Head of caudate nucleus (tissue), 42 donors: ENCODE results near the gene IFITM1.
A peak's percentile ranks its signal among the peaks of the same experiment; 100 is the strongest.
"Not testable (repeated sequence)": the region's sequence is repeated elsewhere in the genome, so short reads cannot be mapped to it uniquely, and the experiment has no call there.

Experiments
- DNase-seq, 42 donors: peaks; one replicate each; pipeline versions ENCODE4 v3.0.0 to v3.0.0-alpha.2; 2020 to 2021; ENCODE audit warnings: mixed read lengths in 7 of 42
- intact Hi-C: fragments of 100-400 bp; cut with DNase I; formaldehyde crosslinking; loops from one replicate; pipeline ENCODE4 v1.15.0; 2022

IFITM1 gene

DNA sequence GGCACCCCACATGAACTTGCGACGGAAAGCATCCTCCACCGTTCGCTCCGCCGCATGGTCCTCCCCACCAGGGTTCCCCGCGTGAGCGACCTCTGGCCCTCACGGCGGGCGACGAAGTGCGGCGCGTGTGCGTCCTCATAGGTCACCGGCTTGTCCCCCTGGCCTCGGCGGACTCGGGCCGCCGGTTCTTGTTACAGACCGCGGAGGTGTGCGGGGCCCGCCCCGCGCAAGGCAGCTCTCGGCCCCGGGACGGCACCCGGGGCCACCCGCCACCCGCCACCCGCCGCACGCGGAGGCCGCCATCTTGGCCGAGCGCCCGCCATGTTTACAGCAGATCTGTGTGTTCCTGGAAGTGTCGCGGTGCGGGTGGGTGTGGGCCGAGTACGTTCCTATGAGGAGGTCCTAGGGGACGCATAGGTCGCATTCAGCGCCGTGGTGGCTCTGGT, 9.8 kb upstream of the IFITM1 start:
- DNase-seq: no peak
- intact Hi-C loops: loop anchor here (10.0 kb wide), 1 partner anchor 51 kb away; no protein-coding TSS in a partner anchor

DNA sequence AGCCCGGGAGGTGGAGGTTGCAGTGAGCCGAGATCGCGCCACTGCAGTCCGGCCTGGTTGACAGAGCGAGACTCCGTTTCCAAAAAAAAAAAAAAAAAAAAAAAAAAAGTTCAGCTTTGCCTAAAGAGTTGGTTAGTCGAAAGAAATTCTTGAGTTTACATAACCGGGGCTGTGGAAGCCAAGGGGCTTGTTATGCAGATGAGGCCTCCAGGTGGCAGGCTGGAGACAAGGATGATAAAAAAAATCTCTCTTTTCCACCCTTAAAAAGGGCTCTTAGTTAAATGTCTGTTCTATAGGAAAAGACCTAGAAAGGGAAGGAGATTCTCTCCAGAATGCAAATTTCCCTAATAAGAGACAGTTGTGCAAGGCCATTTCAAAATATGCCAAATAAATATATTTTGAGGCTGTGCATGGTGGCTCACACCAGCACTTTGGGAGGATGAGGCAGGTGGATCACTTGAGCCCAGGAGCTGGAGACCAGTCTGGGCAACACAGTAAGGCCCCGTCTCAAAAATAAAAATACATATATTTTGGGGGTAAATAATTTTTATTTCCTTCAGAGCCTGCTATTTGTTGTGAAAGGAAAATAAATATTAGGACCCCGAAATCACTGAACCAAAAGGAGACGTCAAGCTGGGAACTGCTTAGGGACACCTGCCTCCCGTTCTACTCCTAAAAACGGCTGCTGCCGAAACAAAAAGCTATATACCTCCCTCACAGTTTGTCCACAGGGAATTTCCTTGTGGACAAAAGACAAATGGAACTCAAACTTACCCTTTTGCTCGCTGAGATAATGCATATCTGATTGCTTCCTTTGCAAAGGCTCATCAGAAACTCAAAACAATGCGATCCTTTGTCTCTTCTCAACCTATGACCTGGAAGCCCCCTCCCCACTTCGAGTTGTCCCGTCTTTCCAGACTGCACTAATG, 8.7 kb upstream of the IFITM1 start:
- intact Hi-C loops: loop anchor here (10.0 kb wide), 1 partner anchor 50 kb away; no protein-coding TSS in a partner anchor
- DNase-seq: peak; percentile 22 to 87 (median 64)

DNA sequence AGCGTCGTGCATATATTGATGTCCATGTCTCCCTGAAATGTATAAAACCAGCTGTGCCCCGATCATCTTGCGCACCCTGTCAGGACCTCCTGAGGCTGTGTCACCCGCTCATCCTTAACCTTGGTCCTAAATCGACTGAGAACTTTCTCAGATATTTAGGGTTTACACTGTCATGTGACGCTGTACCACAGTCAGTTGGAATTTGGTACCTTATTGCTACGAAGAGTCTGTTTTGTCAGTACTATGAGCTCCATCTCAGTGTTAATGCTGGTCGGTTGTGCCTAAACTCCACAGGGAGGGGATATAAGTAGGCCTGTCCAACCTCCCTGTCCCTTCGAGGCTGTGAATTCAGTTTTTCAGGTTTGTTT, 8.0 kb upstream of the IFITM1 start:
- intact Hi-C loops: loop anchor here (10.0 kb wide), 1 partner anchor 49 kb away; no protein-coding TSS in a partner anchor
- no peak for DNase-seq

DNA sequence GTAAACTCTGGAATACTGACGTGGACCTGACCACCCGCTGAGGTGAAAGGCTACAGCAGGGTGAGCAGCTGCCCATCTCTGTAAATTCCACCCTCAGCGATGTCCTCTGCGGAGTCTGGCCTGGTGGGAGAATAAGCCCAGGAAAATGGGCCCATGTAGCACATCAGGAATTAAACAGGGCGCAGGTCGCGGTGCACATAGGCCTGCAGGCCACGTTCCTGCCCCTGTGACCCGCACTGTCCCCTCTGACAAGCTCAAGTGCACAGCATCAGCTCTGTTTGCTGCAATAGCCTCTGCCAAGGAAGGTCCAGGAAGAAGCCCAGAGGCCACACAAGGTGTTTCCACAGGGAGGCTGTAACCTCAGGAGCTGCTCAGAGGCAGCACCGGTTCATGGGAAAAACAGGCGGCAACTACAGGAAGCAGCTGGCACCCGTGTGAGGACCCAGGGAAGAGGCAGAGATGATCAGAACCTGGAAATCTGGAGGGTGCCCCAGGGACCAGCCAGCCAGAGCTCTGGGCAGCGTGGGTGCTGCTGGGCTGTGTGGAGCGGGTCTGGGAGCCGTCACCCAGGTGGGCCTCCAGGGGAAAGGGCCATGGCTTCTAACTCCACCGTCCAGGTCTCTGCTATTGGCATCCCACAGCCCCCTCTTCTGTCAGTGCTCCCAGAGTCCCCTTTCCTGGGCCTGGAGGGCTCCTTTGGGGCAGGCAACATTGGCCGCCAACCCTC, 7.0 kb upstream of the IFITM1 start:
- intact Hi-C loops: loop anchor here (10.0 kb wide), 1 partner anchor 48 kb away; no protein-coding TSS in a partner anchor
- DNase-seq: no peak

DNA sequence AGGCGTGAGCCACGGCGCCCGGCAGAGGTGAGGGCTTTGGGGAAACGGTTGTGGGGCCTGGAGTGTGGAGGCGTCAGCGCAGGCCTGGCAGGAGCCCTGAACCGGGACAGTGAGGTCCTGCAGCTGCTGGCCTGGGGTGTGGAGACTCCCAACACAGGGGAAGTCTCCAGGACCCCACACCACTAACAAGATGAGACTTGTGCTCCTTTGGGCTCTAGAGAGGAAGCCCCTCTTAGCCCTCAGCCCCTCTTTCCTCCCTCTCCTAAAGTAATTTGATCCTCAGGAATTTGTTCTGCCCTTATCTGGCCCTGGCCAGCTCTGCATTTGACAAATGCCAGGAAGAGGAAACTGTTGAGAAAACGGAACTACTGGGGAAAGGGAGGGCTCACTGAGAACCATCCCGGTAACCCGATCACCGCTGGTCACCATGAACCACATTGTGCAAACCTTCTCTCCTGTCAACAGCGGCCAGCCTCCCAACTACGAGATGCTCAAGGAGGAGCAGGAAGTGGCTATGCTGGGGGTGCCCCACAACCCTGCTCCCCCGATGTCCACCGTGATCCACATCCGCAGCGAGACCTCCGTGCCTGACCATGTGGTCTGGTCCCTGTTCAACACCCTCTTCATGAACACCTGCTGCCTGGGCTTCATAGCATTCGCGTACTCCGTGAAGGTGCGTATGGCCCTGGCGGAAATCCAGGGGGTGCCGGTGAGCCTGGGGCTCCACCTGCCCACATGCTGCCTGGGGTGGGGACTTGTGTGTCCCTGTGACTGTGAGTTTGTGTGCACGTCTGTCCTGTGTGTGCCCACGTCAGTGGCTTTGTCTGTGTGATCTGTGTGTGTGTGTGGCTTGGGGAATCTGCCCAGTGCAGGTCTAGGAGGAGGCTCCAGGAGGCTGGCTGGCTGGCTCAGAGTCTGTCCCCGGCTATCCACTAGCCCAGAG, 5.8 kb upstream of the IFITM1 start, which contains the start of gene IFITM2:
Gene IFITM2, plus strand, starts transcription at position 51 of the 943 bp plus-strand sequence. Its CDS starts 377 bp downstream, at position 428.
- intact Hi-C loops: loop anchor here (10.0 kb wide), 1 partner anchor 47 kb away; no protein-coding TSS in a partner anchor
- DNase-seq: peak in 12 of 42 donors; percentile 20 to 71 (median 32)

DNA sequence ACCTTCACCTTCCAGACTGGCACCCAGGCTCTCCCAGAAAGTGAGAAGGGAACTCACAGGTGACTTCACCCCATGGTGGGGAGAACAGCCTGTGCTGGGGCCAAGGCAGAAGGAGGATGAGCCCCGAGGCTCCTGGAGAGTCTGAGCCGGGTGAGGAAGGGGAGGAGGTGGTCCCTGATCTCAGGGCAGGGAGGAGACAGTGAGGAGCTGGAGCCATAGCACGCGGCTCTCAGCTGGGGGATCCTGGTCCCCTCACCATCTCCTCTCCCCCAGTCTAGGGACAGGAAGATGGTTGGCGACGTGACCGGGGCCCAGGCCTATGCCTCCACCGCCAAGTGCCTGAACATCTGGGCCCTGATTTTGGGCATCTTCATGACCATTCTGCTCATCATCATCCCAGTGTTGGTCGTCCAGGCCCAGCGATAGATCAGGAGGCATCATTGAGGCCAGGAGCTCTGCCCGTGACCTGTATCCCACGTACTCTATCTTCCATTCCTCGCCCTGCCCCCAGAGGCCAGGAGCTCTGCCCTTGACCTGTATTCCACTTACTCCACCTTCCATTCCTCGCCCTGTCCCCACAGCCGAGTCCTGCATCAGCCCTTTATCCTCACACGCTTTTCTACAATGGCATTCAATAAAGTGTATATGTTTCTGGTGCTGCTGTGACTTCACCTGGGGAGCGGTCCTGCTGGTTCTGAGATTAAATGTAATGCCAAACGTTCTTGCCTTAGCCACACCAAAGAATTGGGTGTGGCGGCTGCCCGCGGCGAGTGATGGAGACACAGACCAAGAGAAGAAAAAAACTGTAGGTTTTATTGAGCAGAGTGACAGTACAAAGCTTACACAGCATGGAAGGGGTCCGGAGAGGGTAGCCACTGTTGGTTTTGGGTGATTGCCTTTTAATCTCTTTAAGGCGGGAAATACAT, 4.8 kb upstream of the IFITM1 start:
- not testable (repeated sequence) for DNase-seq
- intact Hi-C loops: loop anchor here (10.0 kb wide), 1 partner anchor 46 kb away; no protein-coding TSS in a partner anchor

DNA sequence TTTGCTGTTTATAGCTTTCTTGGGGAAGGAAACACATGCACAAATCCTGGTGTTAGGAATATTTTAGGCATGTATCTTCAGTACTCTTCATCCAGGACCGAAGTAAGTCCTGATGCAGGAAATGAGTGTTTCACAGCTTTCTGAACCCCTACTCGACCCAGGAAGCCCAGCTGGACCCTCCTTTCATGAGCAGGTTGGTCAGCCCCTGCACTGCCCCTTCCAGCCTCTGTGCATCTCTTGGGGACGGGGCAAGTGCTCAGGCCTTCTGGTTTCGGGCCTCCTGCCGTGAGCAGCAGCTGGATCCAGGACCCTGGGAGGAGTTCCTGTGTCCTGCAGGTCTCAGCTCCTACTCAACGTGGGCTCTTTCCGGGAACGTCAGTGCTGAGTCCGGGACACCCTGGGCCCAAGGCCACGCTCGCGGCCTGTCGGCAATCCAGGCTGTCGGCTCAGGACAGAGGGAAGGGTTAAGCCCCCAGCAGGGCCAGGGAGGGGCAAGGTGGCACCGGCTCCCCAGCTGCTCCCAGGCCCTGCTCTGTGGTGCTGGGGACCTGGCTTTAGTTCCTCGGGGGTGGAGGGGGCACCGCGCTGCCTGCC, 3.8 kb upstream of the IFITM1 start:
- intact Hi-C loops: loop anchor here (10.0 kb wide), 1 partner anchor 45 kb away; no protein-coding TSS in a partner anchor
- DNase-seq: not testable (repeated sequence)

DNA sequence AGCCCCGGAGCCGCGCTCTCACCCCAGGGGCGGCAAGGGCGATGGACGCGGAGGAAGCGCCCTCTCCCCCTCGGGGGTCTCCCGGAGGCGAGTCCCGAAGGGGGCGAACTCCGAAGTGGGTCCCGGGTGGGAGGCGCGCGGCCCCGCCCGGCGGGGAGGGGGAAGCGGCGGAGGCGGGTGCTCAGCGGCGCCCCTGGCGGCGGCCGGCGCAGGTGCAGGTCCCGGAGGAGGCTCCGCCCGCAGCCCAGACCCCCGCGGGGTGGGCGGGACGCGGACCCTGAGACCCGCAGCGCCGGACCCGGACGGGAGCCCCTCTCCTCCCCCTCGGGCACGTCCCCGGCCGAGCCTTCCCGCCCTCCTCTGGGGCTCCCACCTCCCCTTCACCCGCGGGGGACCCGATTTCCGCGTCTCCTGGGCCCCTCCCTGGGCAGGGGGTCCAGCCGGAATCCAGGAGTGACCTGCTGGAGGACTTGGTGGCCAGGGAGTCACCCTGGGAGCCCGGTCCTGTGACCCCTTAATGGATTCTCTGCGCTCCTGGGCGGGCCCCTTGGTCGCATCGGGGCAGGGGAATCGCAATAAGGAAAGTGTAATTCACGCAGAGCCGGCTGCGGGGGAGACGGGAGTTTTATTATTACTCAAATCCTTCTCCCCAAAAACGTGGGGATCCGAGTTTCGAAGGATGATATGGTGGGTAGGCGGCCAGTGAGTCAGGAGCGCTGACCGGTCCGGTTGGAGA, 2.7 kb upstream of the IFITM1 start:
- DNase-seq, intact Hi-C loops: not testable (repeated sequence)

DNA sequence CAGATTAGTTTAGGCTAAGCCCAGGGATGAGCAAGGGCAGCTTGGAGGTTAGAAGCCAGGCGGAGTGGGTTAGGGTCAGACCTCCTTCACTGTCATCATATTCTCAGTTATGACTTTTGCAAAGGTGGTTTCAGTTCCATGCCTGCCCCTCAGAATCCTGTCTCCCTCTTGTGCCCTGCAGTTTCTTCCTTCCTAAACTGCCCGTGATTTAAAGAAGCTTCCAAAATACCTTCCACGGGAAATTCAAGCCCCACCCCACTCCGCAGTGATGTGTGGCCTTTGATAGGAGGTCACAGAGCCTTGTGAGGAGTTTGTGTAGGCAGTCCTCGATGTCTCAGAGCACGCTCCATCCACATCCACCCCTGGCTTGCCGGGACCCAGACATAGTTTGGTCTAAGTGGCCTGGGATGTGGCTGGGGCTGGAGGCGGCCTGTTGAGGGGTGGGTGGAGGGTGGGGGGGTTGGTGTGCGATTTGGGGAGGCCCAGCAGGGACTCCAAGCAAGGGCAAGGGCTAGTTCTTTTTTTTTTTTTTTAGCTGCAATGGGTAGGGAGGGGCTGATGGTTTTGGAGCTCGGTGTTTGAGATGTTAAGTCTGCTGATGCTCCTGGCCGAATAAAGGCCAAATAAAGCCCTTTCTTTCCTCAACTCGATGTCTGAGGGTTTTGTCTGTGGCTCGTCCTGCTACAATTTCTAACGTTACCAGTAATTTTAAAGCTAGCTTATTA, 1.6 kb upstream of the IFITM1 start:
- intact Hi-C loops: no loop called here
- no peak for DNase-seq

DNA sequence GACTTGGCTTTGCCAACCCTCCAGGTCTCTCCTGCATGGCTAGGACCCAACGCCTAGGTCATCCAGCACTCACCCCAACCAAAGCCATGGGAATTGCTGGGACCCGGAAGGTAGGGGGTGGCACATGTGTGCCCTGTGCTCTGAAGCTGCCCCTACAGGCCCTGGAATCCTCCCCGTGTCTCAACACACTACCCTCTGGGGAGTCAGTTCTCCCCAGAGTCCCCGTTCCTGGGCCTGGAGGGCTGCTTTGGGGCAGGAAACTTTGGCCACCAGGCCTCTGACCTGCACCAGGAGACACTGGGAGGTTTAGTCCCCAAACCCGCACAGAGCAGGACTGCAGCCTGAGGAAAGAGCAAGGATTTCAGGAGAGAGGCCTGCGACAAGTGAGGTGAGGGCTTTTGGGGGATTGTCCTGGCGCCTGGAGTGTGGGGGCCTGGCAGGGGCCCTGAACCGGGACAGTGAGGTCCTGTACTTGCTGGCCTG, 495 bp upstream of the IFITM1 start:
- DNase-seq: no peak
- intact Hi-C loops: no loop called here

DNA sequence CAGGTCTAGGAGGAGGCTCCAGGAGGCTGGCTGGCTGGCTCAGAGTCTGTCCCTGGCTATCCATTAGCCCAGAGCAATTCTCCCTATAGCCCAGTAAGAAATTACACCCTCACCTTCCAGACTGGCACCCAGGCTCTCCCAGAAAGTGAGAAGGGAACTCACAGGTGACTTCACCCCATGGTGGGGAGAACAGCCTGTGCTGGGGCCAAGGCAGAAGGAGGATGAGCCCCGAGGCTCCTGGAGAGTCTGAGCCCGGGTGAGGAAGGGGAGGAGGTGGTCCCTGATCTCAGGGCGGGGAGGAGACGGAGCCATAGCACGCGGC, 675 bp downstream of the IFITM1 start:
- intact Hi-C loops, DNase-seq: not testable (repeated sequence)

DNA sequence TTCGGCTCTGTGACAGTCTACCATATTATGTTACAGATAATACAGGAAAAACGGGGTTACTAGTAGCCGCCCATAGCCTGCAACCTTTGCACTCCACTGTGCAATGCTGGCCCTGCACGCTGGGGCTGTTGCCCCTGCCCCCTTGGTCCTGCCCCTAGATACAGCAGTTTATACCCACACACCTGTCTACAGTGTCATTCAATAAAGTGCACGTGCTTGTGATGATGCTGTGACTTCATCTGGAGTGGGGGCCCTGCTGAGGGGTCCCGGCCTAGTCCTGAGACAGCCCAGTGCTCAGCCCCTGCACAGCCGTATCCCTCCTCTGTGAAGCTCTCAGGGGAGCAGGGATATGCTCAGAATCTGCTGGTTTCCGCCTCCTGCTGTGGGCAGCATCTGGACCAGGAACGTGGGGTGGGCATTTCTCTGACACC, 1.2 kb downstream of the IFITM1 start:
- intact Hi-C loops: no loop called here

DNA sequence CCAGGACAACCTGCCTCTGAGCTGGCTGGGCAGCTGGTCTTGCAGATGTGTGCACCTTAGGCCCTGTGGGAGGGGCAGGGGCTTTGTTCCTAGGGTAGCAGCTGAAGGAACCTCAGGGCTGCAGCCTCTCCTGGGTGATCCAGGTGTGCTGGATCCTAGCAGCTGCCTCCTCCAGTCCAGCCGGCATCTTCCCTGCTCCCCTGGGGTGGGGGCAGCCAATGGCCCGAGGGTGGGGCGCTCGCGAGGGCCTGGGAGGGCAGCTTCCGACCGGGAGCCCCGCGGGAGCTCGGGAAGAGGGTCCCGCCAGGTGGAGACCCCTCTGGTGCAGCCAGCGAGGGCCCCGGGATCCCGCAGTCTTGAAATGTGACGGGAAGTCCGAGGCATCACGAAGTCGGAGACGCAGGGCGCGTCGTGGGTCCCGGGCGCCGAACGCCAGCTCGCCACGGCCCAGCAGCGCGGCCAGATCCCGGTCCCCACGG, 1.7 kb downstream of the IFITM1 start:
- DNase-seq: no peak

More for the DNA sequence above, 1.2 kb downstream of the IFITM1 start:
- no peak for DNase-seq

DNA sequence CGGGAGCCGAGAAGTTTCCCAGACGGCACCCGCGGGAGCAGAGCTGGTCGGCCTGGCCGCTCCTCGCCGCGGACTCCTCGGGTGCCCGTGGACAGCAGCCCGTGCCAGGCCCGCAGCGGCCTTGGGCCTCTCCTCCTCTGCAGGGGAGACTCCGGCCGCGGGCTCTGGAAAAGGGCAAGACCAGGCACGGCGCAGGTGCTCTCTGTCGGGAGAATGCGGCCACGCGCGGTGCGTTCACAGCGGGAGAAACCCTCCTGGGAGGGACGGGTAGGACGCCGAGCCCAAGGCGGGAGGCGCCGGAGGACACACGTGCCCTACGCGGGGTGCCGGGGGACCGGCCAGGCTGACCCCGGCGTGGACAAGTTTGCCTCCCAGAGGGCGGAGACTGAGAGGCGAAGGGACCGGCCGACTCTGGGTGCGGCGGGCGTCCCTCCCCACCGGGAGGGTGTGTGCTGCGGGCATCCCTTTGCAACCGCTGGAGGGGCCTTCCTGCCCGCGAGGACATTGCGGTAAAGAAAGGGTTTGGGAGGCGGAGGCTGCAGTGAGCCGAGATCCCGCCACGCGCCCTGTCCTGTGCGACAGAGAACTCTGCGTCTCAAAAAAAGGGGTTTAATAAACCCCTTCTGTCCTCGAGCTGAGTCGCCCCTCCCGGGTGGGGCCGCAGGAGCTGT, 2.3 kb downstream of the IFITM1 start:
- no peak for DNase-seq
- intact Hi-C loops: no loop called here

More for the DNA sequence above, 1.7 kb downstream of the IFITM1 start:
- intact Hi-C loops: no loop called here

DNA sequence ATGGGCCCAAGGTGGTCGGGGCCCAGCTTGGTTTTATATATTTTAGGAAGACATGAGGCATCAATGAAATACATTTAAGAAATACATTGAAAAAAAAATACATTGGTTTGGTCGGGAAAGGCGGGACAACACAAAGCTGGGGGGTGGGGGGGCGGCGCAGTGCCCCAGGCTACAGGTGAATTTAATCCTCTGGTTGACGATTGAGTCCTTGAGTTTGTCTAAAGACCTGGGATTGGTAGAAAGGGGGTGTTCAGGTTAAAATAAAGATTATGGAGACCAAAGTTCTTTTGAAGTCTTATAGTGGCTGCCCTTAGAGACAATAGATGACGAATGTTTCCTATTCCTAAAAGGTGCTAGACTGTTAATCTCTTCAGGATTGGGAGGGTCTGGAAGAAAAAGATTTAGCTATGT, 3.1 kb downstream of the IFITM1 start:
- no peak for DNase-seq
- intact Hi-C loops: no loop called here
